DMS114 treated with DMSO at 0.1 percent for 48 hours (cell line): ENCODE data around the gene TTC36.
"Not testable (repeated sequence)": the region's sequence is repeated elsewhere in the genome, so short reads cannot be mapped to it uniquely, and the experiment has no call there.

Experiments
- DNase-seq: peaks from one replicate; lab custom pipeline; 2025; ENCODE audit not compliant: unreplicated experiment; lab: John Stamatoyannopoulos, UW

The TTC36 gene

GRCh38 chr11:118577995-118578394 lies 50.7 kb downstream of the TTC36 start:
- DNase-seq = not testable (repeated sequence)
